ENCODE measurements around the gene ADTRP.

ADTRP gene

DNA sequence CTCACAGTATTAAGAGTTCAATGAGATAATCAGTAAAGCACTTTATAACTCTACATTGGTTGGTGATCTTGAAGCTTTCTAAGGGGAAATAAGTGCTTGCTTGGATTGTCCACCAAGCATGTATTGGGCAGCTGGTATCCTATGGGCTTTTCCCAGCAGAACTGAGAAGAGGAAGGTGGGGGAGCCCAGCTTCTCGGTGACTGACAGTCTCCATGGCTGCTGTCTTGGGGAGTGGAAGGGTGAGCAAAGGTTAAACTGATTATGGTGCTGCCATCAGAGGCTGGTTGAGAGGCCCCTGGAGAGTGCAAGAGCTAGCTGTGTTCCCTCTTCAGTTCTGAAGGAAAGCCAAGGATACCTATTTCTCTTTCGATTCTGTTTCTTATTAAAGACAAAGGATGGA lies 35.5 kb upstream of the ADTRP start (continued):
- TF ChIP-seq ZBTB17 (tag by site-specific recombination; IDR thresholded peaks at IDR 0.05) (no peak), ZNF175 (tag by site-specific recombination; IDR thresholded peaks at IDR 0.05) (no peak), ZNF112 (tag by site-specific recombination; IDR thresholded peaks at IDR 0.05) (no peak), ZNF266 (tag by site-specific recombination; IDR thresholded peaks at IDR 0.05; ENCODE audit: low read depth) (no peak), ZNF311 (tag by site-specific recombination; IDR thresholded peaks at IDR 0.05; ENCODE audit: borderline replicate concordance) (no peak), ZNF48 (tag by site-specific recombination; IDR thresholded peaks at IDR 0.05) (no peak), KLF1 (tag by site-specific recombination; IDR thresholded peaks at IDR 0.05) (no peak), HIC1 (tag by site-specific recombination; IDR thresholded peaks at IDR 0.05) (no peak), YY1 (tag by site-specific recombination; IDR thresholded peaks at IDR 0.05) (no peak)
- TF ChIP-seq, protein P1, sequence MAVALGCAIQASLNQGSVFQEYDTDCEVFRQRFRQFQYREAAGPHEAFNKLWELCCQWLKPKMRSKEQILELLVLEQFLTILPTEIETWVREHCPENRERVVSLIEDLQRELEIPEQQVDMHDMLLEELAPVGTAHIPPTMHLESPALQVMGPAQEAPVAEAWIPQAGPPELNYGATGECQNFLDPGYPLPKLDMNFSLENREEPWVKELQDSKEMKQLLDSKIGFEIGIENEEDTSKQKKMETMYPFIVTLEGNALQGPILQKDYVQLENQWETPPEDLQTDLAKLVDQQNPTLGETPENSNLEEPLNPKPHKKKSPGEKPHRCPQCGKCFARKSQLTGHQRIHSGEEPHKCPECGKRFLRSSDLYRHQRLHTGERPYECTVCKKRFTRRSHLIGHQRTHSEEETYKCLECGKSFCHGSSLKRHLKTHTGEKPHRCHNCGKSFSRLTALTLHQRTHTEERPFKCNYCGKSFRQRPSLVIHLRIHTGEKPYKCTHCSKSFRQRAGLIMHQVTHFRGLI (tag by site-specific recombination; IDR thresholded peaks at IDR 0.05), result no peak
- TF ChIP-seq, protein P2, sequence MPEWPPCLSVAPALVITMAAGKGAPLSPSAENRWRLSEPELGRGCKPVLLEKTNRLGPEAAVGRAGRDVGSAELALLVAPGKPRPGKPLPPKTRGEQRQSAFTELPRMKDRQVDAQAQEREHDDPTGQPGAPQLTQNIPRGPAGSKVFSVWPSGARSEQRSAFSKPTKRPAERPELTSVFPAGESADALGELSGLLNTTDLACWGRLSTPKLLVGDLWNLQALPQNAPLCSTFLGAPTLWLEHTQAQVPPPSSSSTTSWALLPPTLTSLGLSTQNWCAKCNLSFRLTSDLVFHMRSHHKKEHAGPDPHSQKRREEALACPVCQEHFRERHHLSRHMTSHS (tag by site-specific recombination; IDR thresholded peaks at IDR 0.05), result no peak

GRCh38 chr6:11813606-11814005 lies 35.0 kb upstream of the ADTRP start:
- POLR2A ChIA-PET, result no interaction called here
- no peaks in the 10 kb centered on the region for H3K4me1 ChIP-seq (ENCODE audit: control insufficient read depth, insufficient read depth, low read length)
- TF ChIP-seq, protein P3, sequence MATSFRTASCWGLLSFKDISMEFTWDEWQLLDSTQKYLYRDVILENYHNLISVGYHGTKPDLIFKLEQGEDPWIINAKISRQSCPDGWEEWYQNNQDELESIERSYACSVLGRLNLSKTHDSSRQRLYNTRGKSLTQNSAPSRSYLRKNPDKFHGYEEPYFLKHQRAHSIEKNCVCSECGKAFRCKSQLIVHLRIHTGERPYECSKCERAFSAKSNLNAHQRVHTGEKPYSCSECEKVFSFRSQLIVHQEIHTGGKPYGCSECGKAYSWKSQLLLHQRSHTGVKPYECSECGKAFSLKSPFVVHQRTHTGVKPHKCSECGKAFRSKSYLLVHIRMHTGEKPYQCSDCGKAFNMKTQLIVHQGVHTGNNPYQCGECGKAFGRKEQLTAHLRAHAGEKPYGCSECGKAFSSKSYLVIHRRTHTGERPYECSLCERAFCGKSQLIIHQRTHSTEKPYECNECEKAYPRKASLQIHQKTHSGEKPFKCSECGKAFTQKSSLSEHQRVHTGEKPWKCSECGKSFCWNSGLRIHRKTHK (tag by site-specific recombination; IDR thresholded peaks at IDR 0.05), result no peak
- TF ChIP-seq ZNF580 (tag by site-specific recombination; IDR thresholded peaks at IDR 0.05) (no peak), KLF10 (tag by site-specific recombination; IDR thresholded peaks at IDR 0.05) (no peak), ZNF121 (tag by site-specific recombination; IDR thresholded peaks at IDR 0.05) (no peak), KLF1 (tag by site-specific recombination; IDR thresholded peaks at IDR 0.05) (no peak), ZNF610 (tag by site-specific recombination; IDR thresholded peaks at IDR 0.05; ENCODE audit: borderline replicate concordance) (no peak), ZNF621 (tag by site-specific recombination; IDR thresholded peaks at IDR 0.05) (no peak), ZNF221 (tag by site-specific recombination; IDR thresholded peaks at IDR 0.05; ENCODE audit: borderline replicate concordance) (no peak), SP3 (tag by site-specific recombination; IDR thresholded peaks at IDR 0.05) (no peak), ZNF140 (tag by site-specific recombination; IDR thresholded peaks at IDR 0.05) (no peak)
- TF ChIP-seq, protein P4, sequence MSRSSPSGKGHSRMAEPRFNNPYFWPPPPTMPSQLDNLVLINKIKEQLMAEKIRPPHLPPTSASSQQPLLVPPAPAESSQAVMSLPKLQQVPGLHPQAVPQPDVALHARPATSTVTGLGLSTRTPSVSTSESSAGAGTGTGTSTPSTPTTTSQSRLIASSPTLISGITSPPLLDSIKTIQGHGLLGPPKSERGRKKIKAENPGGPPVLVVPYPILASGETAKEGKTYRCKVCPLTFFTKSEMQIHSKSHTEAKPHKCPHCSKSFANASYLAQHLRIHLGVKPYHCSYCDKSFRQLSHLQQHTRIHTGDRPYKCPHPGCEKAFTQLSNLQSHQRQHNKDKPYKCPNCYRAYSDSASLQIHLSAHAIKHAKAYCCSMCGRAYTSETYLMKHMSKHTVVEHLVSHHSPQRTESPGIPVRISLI (tag by site-specific recombination; IDR thresholded peaks at IDR 0.05), result no peak
- TF ChIP-seq, protein P5, sequence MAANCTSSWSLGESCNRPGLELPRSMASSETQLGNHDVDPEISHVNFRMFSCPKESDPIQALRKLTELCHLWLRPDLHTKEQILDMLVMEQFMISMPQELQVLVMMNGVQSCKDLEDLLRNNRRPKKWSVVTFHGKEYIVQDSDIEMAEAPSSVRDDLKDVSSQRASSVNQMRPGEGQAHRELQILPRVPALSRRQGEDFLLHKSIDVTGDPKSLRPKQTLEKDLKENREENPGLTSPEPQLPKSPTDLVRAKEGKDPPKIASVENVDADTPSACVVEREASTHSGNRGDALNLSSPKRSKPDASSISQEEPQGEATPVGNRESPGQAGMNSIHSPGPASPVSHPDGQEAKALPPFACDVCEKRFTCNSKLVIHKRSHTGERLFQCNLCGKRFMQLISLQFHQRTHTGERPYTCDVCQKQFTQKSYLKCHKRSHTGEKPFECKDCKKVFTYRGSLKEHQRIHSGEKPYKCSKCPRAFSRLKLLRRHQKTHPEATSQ (tag by site-specific recombination; IDR thresholded peaks at IDR 0.05), result no peak
- TF ChIP-seq, protein P6, sequence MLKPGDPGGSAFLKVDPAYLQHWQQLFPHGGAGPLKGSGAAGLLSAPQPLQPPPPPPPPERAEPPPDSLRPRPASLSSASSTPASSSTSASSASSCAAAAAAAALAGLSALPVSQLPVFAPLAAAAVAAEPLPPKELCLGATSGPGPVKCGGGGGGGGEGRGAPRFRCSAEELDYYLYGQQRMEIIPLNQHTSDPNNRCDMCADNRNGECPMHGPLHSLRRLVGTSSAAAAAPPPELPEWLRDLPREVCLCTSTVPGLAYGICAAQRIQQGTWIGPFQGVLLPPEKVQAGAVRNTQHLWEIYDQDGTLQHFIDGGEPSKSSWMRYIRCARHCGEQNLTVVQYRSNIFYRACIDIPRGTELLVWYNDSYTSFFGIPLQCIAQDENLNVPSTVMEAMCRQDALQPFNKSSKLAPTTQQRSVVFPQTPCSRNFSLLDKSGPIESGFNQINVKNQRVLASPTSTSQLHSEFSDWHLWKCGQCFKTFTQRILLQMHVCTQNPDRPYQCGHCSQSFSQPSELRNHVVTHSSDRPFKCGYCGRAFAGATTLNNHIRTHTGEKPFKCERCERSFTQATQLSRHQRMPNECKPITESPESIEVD (tag by site-specific recombination; IDR thresholded peaks at IDR 0.05), result no peak
- H3K9me3 ChIP-seq (ENCODE audit: control insufficient read depth, insufficient read depth, low read depth, low read length), result no peaks in the 10 kb centered on the region
- no peaks in the 10 kb centered on the region for H3K36me3 ChIP-seq (ENCODE audit: control insufficient read depth in 2 of 2, insufficient read depth in 1 of 2, low read length in 2 of 2)
- no peak overlapping the region for H3K4me3 ChIP-seq (ENCODE audit: low read depth, low read length)
- CTCF ChIA-PET, result interaction anchor here (0.6 to 1.2 kb wide), 3 partner anchors 12 to 118 kb away, joined by 3 to 4 read pairs (median 4); no protein-coding TSS in a partner anchor
- no peak overlapping the region for H3K27ac ChIP-seq (ENCODE audit: extremely low read depth, low read depth, low read length)

Data from HEK293 (cell line).